Panc1 (cell line): ENCODE data around the gene MAP2K6.

ENCODE experiments used
- POLR2AphosphoS5 ChIP-seq: IDR thresholded peaks from 2 replicates; pipeline ENCODE4 v1.6.1; 2012; ENCODE audit warnings: mild to moderate bottlenecking, low read depth, low read length, moderate library complexity
- REST ChIP-seq, 2 experiments: IDR thresholded peaks; 2 replicates each; pipeline ENCODE4 v1.6.1; 2011 to 2012; ENCODE audit warnings: low read depth in 2 of 2, control low read depth in 1 of 2, low read length in 1 of 2, mild to moderate bottlenecking in 1 of 2, moderate library complexity in 1 of 2; ENCODE audit not compliant: insufficient read depth in 1 of 2
- SIN3A ChIP-seq: IDR thresholded peaks from 2 replicates; pipeline ENCODE4 v1.6.1; 2012; ENCODE audit warnings: low read depth, mild to moderate bottlenecking, low read length, moderate library complexity, borderline replicate concordance; ENCODE audit not compliant: insufficient read depth
- TF ChIP-seq, protein P1 (sequence below): fragments of 450-650 bp; IDR thresholded peaks from 2 replicates; pipeline ENCODE4 v1.5.1; 2017; ENCODE audit warnings: mild to moderate bottlenecking

GRCh38 chr17:69551212-69552010 is 136.9 kb downstream of the MAP2K6 start:
- TF ChIP-seq, protein P1, sequence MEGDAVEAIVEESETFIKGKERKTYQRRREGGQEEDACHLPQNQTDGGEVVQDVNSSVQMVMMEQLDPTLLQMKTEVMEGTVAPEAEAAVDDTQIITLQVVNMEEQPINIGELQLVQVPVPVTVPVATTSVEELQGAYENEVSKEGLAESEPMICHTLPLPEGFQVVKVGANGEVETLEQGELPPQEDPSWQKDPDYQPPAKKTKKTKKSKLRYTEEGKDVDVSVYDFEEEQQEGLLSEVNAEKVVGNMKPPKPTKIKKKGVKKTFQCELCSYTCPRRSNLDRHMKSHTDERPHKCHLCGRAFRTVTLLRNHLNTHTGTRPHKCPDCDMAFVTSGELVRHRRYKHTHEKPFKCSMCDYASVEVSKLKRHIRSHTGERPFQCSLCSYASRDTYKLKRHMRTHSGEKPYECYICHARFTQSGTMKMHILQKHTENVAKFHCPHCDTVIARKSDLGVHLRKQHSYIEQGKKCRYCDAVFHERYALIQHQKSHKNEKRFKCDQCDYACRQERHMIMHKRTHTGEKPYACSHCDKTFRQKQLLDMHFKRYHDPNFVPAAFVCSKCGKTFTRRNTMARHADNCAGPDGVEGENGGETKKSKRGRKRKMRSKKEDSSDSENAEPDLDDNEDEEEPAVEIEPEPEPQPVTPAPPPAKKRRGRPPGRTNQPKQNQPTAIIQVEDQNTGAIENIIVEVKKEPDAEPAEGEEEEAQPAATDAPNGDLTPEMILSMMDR: no peak
- TF ChIP-seq POLR2AphosphoS5 (no peak), SIN3A (no peak), REST (IDR thresholded peaks at IDR 0.05; ENCODE audit: insufficient read depth in 1 of 2, low read depth in 2 of 2, low read length in 1 of 2) (no peak)
